Smooth muscle cell (in vitro differentiated cells): ENCODE results near the gene STK32C. TPM values are rescaled to one million over a fixed set of nuclear protein-coding genes. Genes with fewer than 3 reads are reported as not detected.

Experiments
- DNase-seq: peaks from one replicate; lab custom pipeline; 2025; ENCODE audit not compliant: unreplicated experiment; lab: John Stamatoyannopoulos, UW
- H2AFZ ChIP-seq: fragments of 200-600 bp; sonication (generic); 2 replicates; pipeline ENCODE4 v1.6.0; 2016; ENCODE audit warnings: antibody characterized with exemption, low read depth, mild to moderate bottlenecking
- H3F3A ChIP-seq: fragments of 200-600 bp; sonication (generic); 2 replicates; pipeline ENCODE4 v1.6.0; 2017; ENCODE audit warnings: antibody characterized with exemption, low read depth
- H3K27ac ChIP-seq: fragments of 200-600 bp; sonication (generic); 2 replicates; pipeline ENCODE4 v1.5.1; 2016; ENCODE audit warnings: low read depth, mild to moderate bottlenecking
- H3K27me3 ChIP-seq: fragments of 200-600 bp; sonication (generic); 2 replicates; pipeline ENCODE4 v1.6.1; 2016; ENCODE audit warnings: low read depth, mild to moderate bottlenecking
- H3K36me3 ChIP-seq: fragments of 200-600 bp; sonication (generic); 2 replicates; pipeline ENCODE4 v1.5.1; 2016; ENCODE audit warnings: low read depth
- H3K4me1 ChIP-seq: fragments of 200-600 bp; sonication (generic); 2 replicates; pipeline ENCODE4 v1.5.1; 2016; ENCODE audit warnings: low read depth
- H3K4me2 ChIP-seq: fragments of 200-600 bp; sonication (generic); 2 replicates; pipeline ENCODE4 v1.6.0; 2016; ENCODE audit warnings: mild to moderate bottlenecking
- H3K4me3 ChIP-seq: fragments of 200-600 bp; sonication (generic); 2 replicates; pipeline ENCODE4 v1.5.1; 2016; ENCODE audit warnings: mild to moderate bottlenecking
- H3K79me2 ChIP-seq: fragments of 200-600 bp; sonication (generic); 2 replicates; pipeline ENCODE4 v1.6.0; 2016; ENCODE audit warnings: low read depth, mild to moderate bottlenecking
- H3K9ac ChIP-seq: fragments of 200-600 bp; sonication (generic); 2 replicates; pipeline ENCODE4 v1.6.0; 2016; ENCODE audit warnings: low read depth
- H3K9me3 ChIP-seq: fragments of 200-600 bp; sonication (generic); replicated peaks from 2 replicates; pipeline ENCODE4 v1.5.1; 2016; ENCODE audit warnings: low read depth
- H4K20me1 ChIP-seq: fragments of 200-600 bp; sonication (generic); 2 replicates; pipeline ENCODE4 v1.6.0; 2016; ENCODE audit warnings: low read depth
- CTCF ChIP-seq: fragments of 200-600 bp; sonication (generic); IDR thresholded peaks from 2 replicates; pipeline ENCODE4 v1.5.1; 2017; ENCODE audit warnings: borderline replicate concordance, mild to moderate bottlenecking, antibody characterized with exemption; ENCODE audit not compliant: insufficient read depth, poor library complexity, severe bottlenecking
- WGBS: methylation state at CpG from one replicate; pipeline ENCODE4 v1.1.7; 2016; ENCODE audit warnings: low lambda C conversion rate; 5-methylcytosine and 5-hydroxymethylcytosine counted together
- polyA plus RNA-seq: library from polyadenylated mRNA; unstranded; fragments of >200 nt; fragmentation: Nextera tagmentation; extraction: Ambion mirVana; gene quantifications from 2 replicates; pipeline ENCODE4 v1.2.1, GENCODE V29; 2016
- total RNA-seq: library from RNA; depleted of rRNA; stranded (reverse); fragments of >200 nt; gene quantifications from 2 replicates; pipeline ENCODE4 v1.2.3, GENCODE V29; 2014

The STK32C gene
- total and polyA plus RNA-seq, 2 experiments from 2014 or later, result 2.3 to 13.2 TPM

- Histone ChIP-seq H3K27ac (no peak overlapping the region), H3K27me3 (no peaks in the 10 kb centered on the region), H3F3A (no peaks in the 10 kb centered on the region), H4K20me1 (peaks cover 19% of the 10 kb centered on the region), H3K36me3 (no peaks in the 10 kb centered on the region), H3K79me2 (no peaks in the 10 kb centered on the region), H2AFZ (no peak overlapping the region), H3K4me3 (no peak overlapping the region), H3K4me2 (no peak overlapping the region), H3K9me3 (no peaks in the 10 kb centered on the region), H3K9ac (no peak overlapping the region), H3K4me1 (no peaks in the 10 kb centered on the region)
- TF ChIP-seq CTCF, result no peak
- DNase-seq, result no peak
- 91% methylated on average over 22 of the region's 25 CpGs for WGBS
Observed at GRCh38 chr10:132197271-132198067, 110.3 kb downstream of the STK32C start.

DNA sequence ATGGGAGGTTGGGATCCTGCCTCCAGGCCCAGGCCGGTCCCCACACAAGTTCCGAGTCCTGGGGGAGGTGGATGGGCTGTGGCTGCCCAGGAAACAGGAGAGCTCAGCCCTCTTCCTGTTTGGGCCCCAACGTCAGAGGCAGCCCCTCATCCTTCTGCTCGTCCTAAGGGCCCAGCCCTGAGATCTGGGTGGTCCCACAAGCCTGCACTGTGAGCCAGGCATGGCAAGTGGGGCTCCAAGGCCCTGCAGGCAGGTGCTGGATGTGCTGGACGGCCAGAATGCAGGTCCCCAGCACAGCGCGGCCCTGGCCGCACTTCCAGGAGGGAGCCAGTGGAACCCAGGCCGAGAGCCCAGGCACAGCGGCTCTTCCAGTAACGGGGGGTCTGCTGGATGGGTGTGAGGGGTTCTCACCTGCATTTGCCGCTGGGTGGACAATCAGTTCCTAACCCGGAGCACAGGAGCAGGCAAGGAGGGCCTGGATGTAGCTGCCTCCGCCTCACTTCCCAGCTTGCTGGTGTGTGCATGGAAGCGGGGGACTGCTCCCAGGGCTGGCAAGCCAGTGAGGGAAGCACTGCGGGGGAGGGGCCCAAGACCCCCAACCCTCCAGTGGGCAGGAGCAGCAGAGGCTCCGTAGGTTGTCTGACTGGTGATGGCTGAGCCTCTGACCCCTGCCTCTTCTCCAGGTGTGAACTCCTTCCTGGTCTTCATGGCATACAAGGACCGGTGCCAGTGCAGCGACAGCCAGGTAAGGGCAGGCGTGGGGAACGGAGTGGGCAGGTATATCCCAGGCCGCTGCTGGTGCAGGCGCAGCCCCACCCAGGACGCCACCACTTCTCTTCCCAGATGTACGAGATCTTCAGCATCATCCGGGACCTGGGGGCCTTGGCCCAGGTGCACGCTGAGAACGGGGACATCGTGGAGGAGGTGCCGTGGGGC lies 111.3 kb downstream of the STK32C start:
- Histone ChIP-seq H3K4me1 (no peaks in the 10 kb centered on the region), H3K27me3 (no peaks in the 10 kb centered on the region), H3K9ac (no peak overlapping the region), H3F3A (no peaks in the 10 kb centered on the region), H2AFZ (no peak overlapping the region), H3K9me3 (no peaks in the 10 kb centered on the region), H3K27ac (no peak overlapping the region), H3K79me2 (no peaks in the 10 kb centered on the region), H3K36me3 (no peaks in the 10 kb centered on the region), H3K4me2 (no peak overlapping the region), H3K4me3 (no peak overlapping the region), H4K20me1 (peaks cover 26% of the 10 kb centered on the region)
- DNase-seq, result no peak
- no peak for TF ChIP-seq CTCF
- WGBS, result 95% methylated on average over 28 of the region's 30 CpGs

GRCh38 chr10:132195366-132196075 lies 112.2 kb downstream of the STK32C start:
- Histone ChIP-seq H3K4me1 (no peaks in the 10 kb centered on the region), H3K4me2 (no peak overlapping the region), H3K36me3 (no peaks in the 10 kb centered on the region), H4K20me1 (peaks cover 28% of the 10 kb centered on the region), H3K27me3 (no peaks in the 10 kb centered on the region), H3F3A (no peaks in the 10 kb centered on the region), H3K27ac (no peak overlapping the region), H2AFZ (no peak overlapping the region), H3K79me2 (no peaks in the 10 kb centered on the region), H3K4me3 (no peak overlapping the region), H3K9ac (no peak overlapping the region), H3K9me3 (no peaks in the 10 kb centered on the region)
- no peak for DNase-seq
- 87% methylated on average over 13 of the region's 13 CpGs for WGBS
- TF ChIP-seq CTCF, result no peak
